Measurements from ENCODE around the gene NAGK.
"Not testable (repeated sequence)": the region's sequence is repeated elsewhere in the genome, so short reads cannot be mapped to it uniquely, and the experiment has no call there.

Gene NAGK

DNA sequence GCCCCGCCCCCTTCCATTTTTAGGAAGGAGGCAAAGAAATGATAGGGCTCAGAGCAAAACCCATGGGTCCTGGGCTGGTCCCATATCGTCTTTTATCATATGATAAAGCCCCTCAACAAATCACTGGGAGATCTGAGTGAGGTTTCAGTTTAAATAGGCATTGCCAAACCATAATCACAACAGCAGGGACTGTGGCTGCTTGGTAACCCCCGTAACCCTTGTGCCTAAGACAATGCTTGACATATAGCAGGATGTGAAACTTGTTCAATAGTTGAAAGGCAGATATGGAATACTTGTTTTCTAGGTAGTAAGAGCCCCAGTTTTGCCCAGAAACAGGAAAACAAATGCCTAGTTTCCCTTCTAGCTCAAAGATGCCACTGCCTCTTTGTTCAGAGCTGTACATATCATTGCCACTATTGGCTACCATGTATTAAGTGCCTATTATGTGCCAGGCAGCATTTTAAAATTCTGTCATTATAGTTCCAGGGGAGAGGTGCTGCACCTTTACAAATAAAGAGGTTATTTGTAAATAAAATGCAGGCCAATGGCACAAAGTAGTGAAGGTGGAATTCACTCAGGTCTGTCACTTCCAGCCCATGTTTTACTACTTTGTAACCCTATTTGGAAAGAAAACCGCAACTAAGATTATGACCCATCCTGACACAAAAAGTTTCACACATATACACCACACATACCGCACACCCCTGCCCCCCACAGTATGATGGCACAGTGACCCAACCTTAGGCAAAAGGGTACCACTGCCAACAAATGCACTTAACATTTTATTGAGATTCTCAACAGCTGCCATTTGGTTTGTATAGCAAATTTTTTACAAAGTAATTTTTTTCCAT, 14.2 kb downstream of the NAGK start (continued):
- no peak for TF ChIP-seq ZNF423 (tag by site-specific recombination; IDR thresholded peaks at IDR 0.05)
- TF ChIP-seq GLI2 (tag by site-specific recombination; IDR thresholded peaks at IDR 0.05; ENCODE audit: borderline replicate concordance, low read depth), result no peak
- TF ChIP-seq ZNF48 (tag by site-specific recombination; IDR thresholded peaks at IDR 0.05), result no peak
- no peak for TF ChIP-seq ZNF837 (tag by site-specific recombination; IDR thresholded peaks at IDR 0.05)
- TF ChIP-seq, protein P1, sequence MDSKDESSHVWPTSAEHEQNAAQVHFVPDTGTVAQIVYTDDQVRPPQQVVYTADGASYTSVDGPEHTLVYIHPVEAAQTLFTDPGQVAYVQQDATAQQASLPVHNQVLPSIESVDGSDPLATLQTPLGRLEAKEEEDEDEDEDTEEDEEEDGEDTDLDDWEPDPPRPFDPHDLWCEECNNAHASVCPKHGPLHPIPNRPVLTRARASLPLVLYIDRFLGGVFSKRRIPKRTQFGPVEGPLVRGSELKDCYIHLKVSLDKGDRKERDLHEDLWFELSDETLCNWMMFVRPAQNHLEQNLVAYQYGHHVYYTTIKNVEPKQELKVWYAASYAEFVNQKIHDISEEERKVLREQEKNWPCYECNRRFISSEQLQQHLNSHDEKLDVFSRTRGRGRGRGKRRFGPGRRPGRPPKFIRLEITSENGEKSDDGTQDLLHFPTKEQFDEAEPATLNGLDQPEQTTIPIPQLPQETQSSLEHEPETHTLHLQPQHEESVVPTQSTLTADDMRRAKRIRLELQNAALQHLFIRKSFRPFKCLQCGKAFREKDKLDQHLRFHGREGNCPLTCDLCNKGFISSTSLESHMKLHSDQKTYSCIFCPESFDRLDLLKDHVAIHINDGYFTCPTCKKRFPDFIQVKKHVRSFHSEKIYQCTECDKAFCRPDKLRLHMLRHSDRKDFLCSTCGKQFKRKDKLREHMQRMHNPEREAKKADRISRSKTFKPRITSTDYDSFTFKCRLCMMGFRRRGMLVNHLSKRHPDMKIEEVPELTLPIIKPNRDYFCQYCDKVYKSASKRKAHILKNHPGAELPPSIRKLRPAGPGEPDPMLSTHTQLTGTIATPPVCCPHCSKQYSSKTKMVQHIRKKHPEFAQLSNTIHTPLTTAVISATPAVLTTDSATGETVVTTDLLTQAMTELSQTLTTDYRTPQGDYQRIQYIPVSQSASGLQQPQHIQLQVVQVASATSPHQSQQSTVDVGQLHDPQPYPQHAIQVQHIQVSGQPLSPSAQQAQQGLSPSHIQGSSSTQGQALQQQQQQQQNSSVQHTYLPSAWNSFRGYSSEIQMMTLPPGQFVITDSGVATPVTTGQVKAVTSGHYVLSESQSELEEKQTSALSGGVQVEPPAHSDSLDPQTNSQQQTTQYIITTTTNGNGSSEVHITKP (tag by site-specific recombination; IDR thresholded peaks at IDR 0.05), result no peak
- TF ChIP-seq, protein P2, sequence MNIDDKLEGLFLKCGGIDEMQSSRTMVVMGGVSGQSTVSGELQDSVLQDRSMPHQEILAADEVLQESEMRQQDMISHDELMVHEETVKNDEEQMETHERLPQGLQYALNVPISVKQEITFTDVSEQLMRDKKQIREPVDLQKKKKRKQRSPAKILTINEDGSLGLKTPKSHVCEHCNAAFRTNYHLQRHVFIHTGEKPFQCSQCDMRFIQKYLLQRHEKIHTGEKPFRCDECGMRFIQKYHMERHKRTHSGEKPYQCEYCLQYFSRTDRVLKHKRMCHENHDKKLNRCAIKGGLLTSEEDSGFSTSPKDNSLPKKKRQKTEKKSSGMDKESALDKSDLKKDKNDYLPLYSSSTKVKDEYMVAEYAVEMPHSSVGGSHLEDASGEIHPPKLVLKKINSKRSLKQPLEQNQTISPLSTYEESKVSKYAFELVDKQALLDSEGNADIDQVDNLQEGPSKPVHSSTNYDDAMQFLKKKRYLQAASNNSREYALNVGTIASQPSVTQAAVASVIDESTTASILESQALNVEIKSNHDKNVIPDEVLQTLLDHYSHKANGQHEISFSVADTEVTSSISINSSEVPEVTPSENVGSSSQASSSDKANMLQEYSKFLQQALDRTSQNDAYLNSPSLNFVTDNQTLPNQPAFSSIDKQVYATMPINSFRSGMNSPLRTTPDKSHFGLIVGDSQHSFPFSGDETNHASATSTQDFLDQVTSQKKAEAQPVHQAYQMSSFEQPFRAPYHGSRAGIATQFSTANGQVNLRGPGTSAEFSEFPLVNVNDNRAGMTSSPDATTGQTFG (tag by site-specific recombination; IDR thresholded peaks at IDR 0.05; ENCODE audit: borderline replicate concordance), result no peak
- no peak for TF ChIP-seq ZNF610 (tag by site-specific recombination; IDR thresholded peaks at IDR 0.05; ENCODE audit: borderline replicate concordance)
- no peak for TF ChIP-seq ZNF629 (tag by site-specific recombination; IDR thresholded peaks at IDR 0.05)

DNA sequence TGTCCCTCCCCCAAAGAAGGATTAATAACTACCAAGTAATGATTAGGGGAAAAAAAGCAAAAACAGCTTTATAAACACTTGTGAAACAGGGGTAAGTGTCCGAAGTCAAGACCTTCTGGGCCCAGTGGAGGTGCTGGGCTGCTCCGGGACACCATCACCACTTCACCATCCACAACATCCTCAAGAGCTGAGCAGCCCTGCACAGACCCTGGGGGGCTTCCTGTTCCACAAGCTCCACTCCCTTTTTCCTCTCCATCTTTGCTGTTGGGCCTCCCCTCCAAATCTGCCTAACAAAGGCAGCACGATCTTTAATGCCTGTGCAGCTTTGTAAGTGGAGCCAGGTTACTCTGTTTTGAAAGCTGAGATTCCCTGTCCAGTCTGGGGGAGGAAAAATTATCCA, 14.8 kb downstream of the NAGK start:
- H3K4me1 ChIP-seq (ENCODE audit: control insufficient read depth, insufficient read depth, low read length); H3K27ac ChIP-seq (ENCODE audit: extremely low read depth, low read depth, low read length); POLR2A ChIA-PET; H3K4me3 ChIP-seq (ENCODE audit: low read depth, low read length); H3K9me3 ChIP-seq (ENCODE audit: control insufficient read depth, insufficient read depth, low read depth, low read length): not testable (repeated sequence)
- CTCF ChIA-PET, result interaction anchor here (1.1 to 1.8 kb wide), 2 partner anchors 13 to 17 kb away, joined by 4 to 7 read pairs; no protein-coding TSS in a partner anchor
- peaks cover 0 to 12% of the 10 kb centered on the region in 2 experiments; a peak in 1 of 3 replicates for H3K36me3 ChIP-seq (ENCODE audit: control insufficient read depth in 2 of 2, insufficient read depth in 1 of 2, low read length in 2 of 2)

DNA sequence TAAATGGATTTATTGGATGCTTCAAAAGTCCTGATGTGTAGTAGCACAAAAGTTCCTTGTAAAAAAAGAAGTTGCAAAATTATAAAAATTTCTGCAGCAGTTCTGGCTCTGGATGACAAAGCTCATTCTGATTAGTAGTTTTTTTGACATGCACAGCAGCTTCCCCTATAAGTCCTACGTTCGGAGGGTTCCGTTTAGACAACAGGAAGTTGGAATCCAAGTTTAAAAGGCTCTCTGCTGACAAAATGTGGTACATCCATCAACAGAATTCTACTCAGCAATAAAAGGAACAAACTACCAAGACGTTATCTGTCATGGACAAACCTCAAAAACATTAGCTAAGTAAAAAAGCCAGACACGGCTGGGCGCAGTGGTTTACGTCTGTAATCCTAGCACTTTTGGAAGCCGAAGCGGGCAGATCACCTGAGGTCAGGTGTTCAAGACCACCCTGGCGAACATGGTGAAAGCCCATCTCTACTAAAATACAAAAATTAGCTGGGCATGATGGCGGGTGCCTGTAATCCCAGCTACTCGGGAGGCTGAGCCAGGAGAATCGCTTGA, 15.4 kb downstream of the NAGK start:
- CTCF ChIA-PET, result interaction anchor here (0.8 to 1.8 kb wide), 3 partner anchors 13 to 17 kb away, joined by 3 to 7 read pairs (median 4); no protein-coding TSS in a partner anchor
- H3K4me3 ChIP-seq (ENCODE audit: low read depth, low read length); H3K9me3 ChIP-seq (ENCODE audit: control insufficient read depth, insufficient read depth, low read depth, low read length); H3K4me1 ChIP-seq (ENCODE audit: control insufficient read depth, insufficient read depth, low read length); H3K27ac ChIP-seq (ENCODE audit: extremely low read depth, low read depth, low read length); POLR2A ChIA-PET; H3K36me3 ChIP-seq (ENCODE audit: control insufficient read depth in 2 of 2, insufficient read depth in 1 of 2, low read length in 2 of 2): not testable (repeated sequence)

DNA sequence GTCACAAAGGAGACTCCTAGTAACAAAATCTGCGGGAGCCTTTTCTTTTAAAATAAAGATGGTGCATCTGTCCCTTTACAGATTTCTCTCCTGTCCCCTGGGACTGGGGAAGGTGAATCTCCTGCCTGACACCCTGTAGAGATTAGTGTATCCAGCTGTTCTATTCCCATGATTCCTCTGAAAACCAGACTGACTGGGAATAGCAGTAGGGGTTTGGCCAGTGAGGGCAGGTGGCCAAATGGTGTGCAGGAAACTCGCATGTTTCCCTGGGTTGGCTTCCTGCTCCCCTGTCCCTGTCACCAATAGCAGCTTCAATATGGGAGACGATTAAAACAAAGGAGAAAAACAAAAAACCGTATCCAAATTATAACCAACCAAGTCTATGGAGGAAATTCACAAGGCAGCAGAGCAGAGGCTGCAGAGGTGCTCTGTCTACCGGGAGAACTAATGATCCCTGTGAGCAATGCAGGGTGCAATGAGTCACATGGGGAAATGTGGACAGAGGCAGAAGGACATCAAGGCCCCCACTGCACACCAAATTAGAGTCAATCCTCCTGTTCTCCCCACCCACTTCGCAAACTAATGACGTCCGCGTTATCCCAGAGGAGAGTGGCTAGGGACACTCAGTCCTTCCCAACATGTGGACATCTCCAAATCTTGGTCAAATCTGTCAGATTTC, 17.0 kb downstream of the NAGK start:
- H3K9me3 ChIP-seq (ENCODE audit: control insufficient read depth, insufficient read depth, low read depth, low read length); CTCF ChIA-PET; POLR2A ChIA-PET: not testable (repeated sequence)

More for the DNA sequence above, 17.0 kb downstream of the NAGK start:
- not testable (repeated sequence) for H3K4me1 ChIP-seq (ENCODE audit: control insufficient read depth, insufficient read depth, low read length); H3K36me3 ChIP-seq (ENCODE audit: control insufficient read depth in 2 of 2, insufficient read depth in 1 of 2, low read length in 2 of 2); H3K27ac ChIP-seq (ENCODE audit: extremely low read depth, low read depth, low read length); H3K4me3 ChIP-seq (ENCODE audit: low read depth, low read length)
